GM12878 (cell line): Measurements from ENCODE around the gene BAG5. TPM values are rescaled to one million over a fixed set of nuclear protein-coding genes. Genes with fewer than 3 reads are reported as not detected.

ENCODE experiments used
- NFXL1 ChIP-seq: fragments of 450-650 bp; IDR thresholded peaks from 2 replicates; pipeline ENCODE4 v1.6.1; 2017; ENCODE audit warnings: antibody characterized with exemption, mild to moderate bottlenecking, borderline replicate concordance
- NR2C1 ChIP-seq: fragments of 450-650 bp; IDR thresholded peaks from 2 replicates; pipeline ENCODE4 v1.6.1; 2017; ENCODE audit warnings: antibody characterized with exemption, mild to moderate bottlenecking, moderate library complexity
- NR2F1 ChIP-seq: fragments of 450-650 bp; conservative IDR thresholded peaks from 2 replicates; pipeline ENCODE4 v1.6.1; 2017; ENCODE audit warnings: mild to moderate bottlenecking
- PAX8 ChIP-seq: fragments of 450-650 bp; IDR thresholded peaks from 2 replicates; pipeline ENCODE4 v1.6.1; 2017; ENCODE audit warnings: mild to moderate bottlenecking, moderate library complexity
- RBBP5 ChIP-seq: fragments of 200-600 bp; sonication (generic); conservative IDR thresholded peaks from 2 replicates; pipeline ENCODE4 v1.6.1; 2016
- RFX5 ChIP-seq: IDR thresholded peaks from 2 replicates; pipeline ENCODE4 v1.6.1; 2011; ENCODE audit warnings: low read depth, low read length, improper control_type of control experiment
- TAF1 ChIP-seq: IDR thresholded peaks from 2 replicates; pipeline ENCODE4 v1.6.1; 2011; ENCODE audit warnings: mild to moderate bottlenecking, low read depth, low read length, borderline replicate concordance
- ZBTB4 ChIP-seq: fragments of 450-650 bp; formaldehyde crosslinking; IDR thresholded peaks from 2 replicates; pipeline ENCODE4 v1.4.0; 2022; ENCODE audit warnings: mild to moderate bottlenecking, moderate library complexity
- ZNF24 ChIP-seq: fragments of 450-650 bp; IDR thresholded peaks from 2 replicates; pipeline ENCODE4 v1.6.1; 2017; ENCODE audit warnings: antibody characterized with exemption, mild to moderate bottlenecking
- ZNF592 ChIP-seq: fragments of 450-650 bp; IDR thresholded peaks from 2 replicates; pipeline ENCODE4 v1.6.1; 2017; ENCODE audit warnings: mild to moderate bottlenecking, moderate library complexity
- polyA plus RNA-seq, 11 experiments: library from polyadenylated mRNA; depleted of rRNA in 4 of 11; unstranded in 6 of 11; stranded (reverse) in 5 of 11; fragments of >200 nt; fragmentation: Nextera tagmentation in 4 of 11; fragmentation: Illumina TruSeq in 1 of 11; extraction: Ambion mirVana in 4 of 11; extraction: Trizol in 1 of 11; gene quantifications; 1 replicate in 1 of 11; 2 replicates in 10 of 11; pipeline versions ENCODE4 v1.2.1 to v1.2.3, GENCODE V29; 2011 to 2016; ENCODE audit warnings: inconsistent platforms in 2 of 11, missing spikeins in 2 of 11, low read depth in 1 of 11
- total RNA-seq, 4 experiments: library from RNA; depleted of rRNA in 3 of 4; stranded (reverse); fragments of >200 nt in 3 of 4; fragmentation: Illumina TruSeq in 1 of 4; extraction: Trizol in 1 of 4; gene quantifications; 2 replicates each; pipeline versions ENCODE4 v1.2.1 to v1.2.3, GENCODE V29; 2013 to 2021
- TF ChIP-seq, protein P1 (sequence below): IDR thresholded peaks from 2 replicates; pipeline ENCODE4 v1.6.1; 2012; ENCODE audit warnings: low read depth, low read length, improper control_type of control experiment
- TF ChIP-seq, protein P2 (sequence below): IDR thresholded peaks from 2 replicates; pipeline ENCODE4 v1.6.1; 2012; ENCODE audit warnings: low read depth, low read length, improper control_type of control experiment

The BAG5 gene
- total and polyA plus RNA-seq, 10 of the 15 experiments (the other 5 are each of a cell fraction or from before 2014, with no cell fraction given) = 9.9 to 30.5 (median 20.1) TPM

DNA sequence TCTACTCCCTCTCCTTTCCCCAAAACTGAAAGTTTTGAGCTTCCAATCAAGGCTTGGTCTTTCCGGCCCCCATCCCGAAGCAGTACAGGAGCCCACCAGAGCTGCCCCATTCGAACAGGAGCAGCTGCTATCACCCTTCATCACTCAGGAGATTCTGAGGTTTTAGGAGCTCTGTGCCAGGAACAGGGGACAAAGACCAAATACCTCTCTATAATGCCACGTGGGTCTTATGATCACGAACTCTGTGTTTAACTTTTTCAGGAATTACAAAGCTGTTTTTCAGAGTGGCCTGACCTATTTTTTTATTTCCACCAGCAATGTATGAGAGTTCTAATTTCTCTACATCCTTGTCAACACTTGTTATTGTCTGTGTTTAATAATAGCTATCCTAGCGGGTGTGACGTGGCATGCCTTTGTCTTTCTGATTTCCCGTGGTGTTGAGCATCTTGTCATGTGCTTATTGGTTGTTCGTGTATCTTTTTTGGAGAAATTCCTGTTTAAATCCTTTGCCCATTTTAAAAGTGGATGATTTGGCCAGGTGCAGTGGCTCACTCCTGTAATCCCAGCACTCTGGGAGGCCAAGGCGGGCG, 22.0 kb upstream of the BAG5 start (continued):
- TF ChIP-seq, protein P1, sequence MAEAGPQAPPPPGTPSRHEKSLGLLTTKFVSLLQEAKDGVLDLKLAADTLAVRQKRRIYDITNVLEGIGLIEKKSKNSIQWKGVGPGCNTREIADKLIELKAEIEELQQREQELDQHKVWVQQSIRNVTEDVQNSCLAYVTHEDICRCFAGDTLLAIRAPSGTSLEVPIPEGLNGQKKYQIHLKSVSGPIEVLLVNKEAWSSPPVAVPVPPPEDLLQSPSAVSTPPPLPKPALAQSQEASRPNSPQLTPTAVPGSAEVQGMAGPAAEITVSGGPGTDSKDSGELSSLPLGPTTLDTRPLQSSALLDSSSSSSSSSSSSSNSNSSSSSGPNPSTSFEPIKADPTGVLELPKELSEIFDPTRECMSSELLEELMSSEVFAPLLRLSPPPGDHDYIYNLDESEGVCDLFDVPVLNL = no peak
- no peak for TF ChIP-seq ZNF592
- TF ChIP-seq, protein P2, sequence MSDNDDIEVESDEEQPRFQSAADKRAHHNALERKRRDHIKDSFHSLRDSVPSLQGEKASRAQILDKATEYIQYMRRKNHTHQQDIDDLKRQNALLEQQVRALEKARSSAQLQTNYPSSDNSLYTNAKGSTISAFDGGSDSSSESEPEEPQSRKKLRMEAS = no peak
- TF ChIP-seq NR2F1 = no peak
- no peak for TF ChIP-seq ZNF24
- TF ChIP-seq RBBP5 = no peak
- no peak for TF ChIP-seq TAF1
- no peak for TF ChIP-seq ZBTB4 (CRISPR knock-in tag)
- no peak for TF ChIP-seq PAX8
- no peak for TF ChIP-seq NFXL1
- no peak for TF ChIP-seq RFX5
- TF ChIP-seq NR2C1 = no peak
- TF ChIP-seq, all 136 proteins: peak for 0
